IPS-18c (cell line): ENCODE measurements around the gene KBTBD13.
"Not testable (repeated sequence)": the region's sequence is repeated elsewhere in the genome, so short reads cannot be mapped to it uniquely, and the experiment has no call there.

ENCODE experiments used
- H3K4me3 ChIP-seq: 2 replicates; pipeline ENCODE4 v1.7.0; 2013; ENCODE audit warnings: low read depth, mild to moderate bottlenecking, low read length, moderate library complexity; ENCODE audit not compliant: insufficient read depth
- H3K9me3 ChIP-seq: one replicate; pipeline ENCODE4 v1.6.1; 2013; ENCODE audit warnings: mild to moderate bottlenecking, low read length, moderate library complexity; ENCODE audit not compliant: control insufficient read depth, insufficient read depth

KBTBD13 gene

GRCh38 chr15:65076486-65077290 is at the start of gene KBTBD13:
Gene KBTBD13, plus strand, starts transcription at chr15:65076746. Its CDS starts 70 bp downstream, at chr15:65076816.
- no peak within 1 kb of the TSS for H3K4me3 ChIP-seq
- peaks cover 2% of the 10 kb centered on the region for H3K9me3 ChIP-seq

- H3K9me3 ChIP-seq: peaks cover 2% of the 10 kb centered on the region
These were observed 49.8 kb upstream of the KBTBD13 start for GRCh38 chr15:65026756-65027155.

GRCh38 chr15:65027593-65027992 is 49.0 kb upstream of the KBTBD13 start:
- Histone ChIP-seq H3K4me3 (no peak overlapping the region), H3K9me3 (peaks cover 2% of the 10 kb centered on the region)

More at GRCh38 chr15:65026756-65027155, 49.8 kb upstream of the KBTBD13 start:
- H3K4me3 ChIP-seq: no peak overlapping the region

GRCh38 chr15:65028338-65028737 is 48.2 kb upstream of the KBTBD13 start:
- H3K4me3 ChIP-seq: peak overlapping the region; percentile 98
- H3K9me3 ChIP-seq: peaks cover 2% of the 10 kb centered on the region

- H3K4me3 ChIP-seq: peak within 1 kb of the TSS; percentile 98
- H3K9me3 ChIP-seq: peaks cover 2% of the 10 kb centered on the region
These were observed 47.4 kb upstream of the KBTBD13 start, which contains the start of gene MTFMT for GRCh38 chr15:65028921-65029735. Gene MTFMT, minus strand, starts transcription at chr15:65029639. Its CDS starts 26 bp downstream, at chr15:65029613.

GRCh38 chr15:65029736-65030208 is 46.8 kb upstream of the KBTBD13 start:
- peaks cover 2% of the 10 kb centered on the region for H3K9me3 ChIP-seq
- no peak overlapping the region for H3K4me3 ChIP-seq

GRCh38 chr15:65032801-65033537 is 43.6 kb upstream of the KBTBD13 start:
- Histone ChIP-seq H3K4me3 (no peak overlapping the region), H3K9me3 (peaks cover 2% of the 10 kb centered on the region)

- peaks cover 2% of the 10 kb centered on the region for H3K9me3 ChIP-seq
- no peak overlapping the region for H3K4me3 ChIP-seq
These were observed 42.8 kb upstream of the KBTBD13 start for GRCh38 chr15:65033659-65034269.

- H3K4me3 ChIP-seq: no peak overlapping the region
- H3K9me3 ChIP-seq: no peaks in the 10 kb centered on the region
These were observed 41.8 kb upstream of the KBTBD13 start for GRCh38 chr15:65034719-65035118.

- Histone ChIP-seq H3K9me3 (no peaks in the 10 kb centered on the region), H3K4me3 (no peak overlapping the region)
These were observed 39.2 kb upstream of the KBTBD13 start for GRCh38 chr15:65037309-65037708.

GRCh38 chr15:65038428-65038827 is 38.1 kb upstream of the KBTBD13 start:
- no peaks in the 10 kb centered on the region for H3K9me3 ChIP-seq
- H3K4me3 ChIP-seq: no peak overlapping the region

- no peaks in the 10 kb centered on the region for H3K9me3 ChIP-seq
- no peak overlapping the region for H3K4me3 ChIP-seq
These were observed 37.7 kb upstream of the KBTBD13 start for GRCh38 chr15:65038836-65039235.

- H3K4me3 ChIP-seq: no peak overlapping the region
These were observed 36.1 kb upstream of the KBTBD13 start for GRCh38 chr15:65040461-65040860.

GRCh38 chr15:65041787-65042186 is 34.8 kb upstream of the KBTBD13 start:
- H3K4me3 ChIP-seq: no peak overlapping the region
- H3K9me3 ChIP-seq: no peaks in the 10 kb centered on the region

More at GRCh38 chr15:65040461-65040860, 36.1 kb upstream of the KBTBD13 start:
- no peaks in the 10 kb centered on the region for H3K9me3 ChIP-seq

GRCh38 chr15:65042776-65043327 is 33.7 kb upstream of the KBTBD13 start:
- Histone ChIP-seq H3K9me3 (no peaks in the 10 kb centered on the region), H3K4me3 (no peak overlapping the region)

GRCh38 chr15:65044218-65044617 is 32.3 kb upstream of the KBTBD13 start:
- H3K4me3 ChIP-seq, H3K9me3 ChIP-seq: not testable (repeated sequence)
